ENCODE measurements around the gene DQX1.

- TF ChIP-seq CTCF (IDR thresholded peaks at IDR 0.05) (peak; percentile 49 to 83 (median 76)), POLR2A (IDR thresholded peaks at IDR 0.05) (peak in 1 of 2 donors; percentile 29)
Observed at GRCh38 chr2:74482801-74483674, 43.0 kb downstream of the DQX1 start, which contains the start of the genes CCDC142 and TTC31.
